ENCODE measurements around the gene ABCB8. TPM values are rescaled to one million over a fixed set of nuclear protein-coding genes. Genes with fewer than 3 reads are reported as not detected.

Gene ABCB8
- total RNA-seq, 2 donors from 2014 or later, result 11.9 to 20.6 TPM

DNA sequence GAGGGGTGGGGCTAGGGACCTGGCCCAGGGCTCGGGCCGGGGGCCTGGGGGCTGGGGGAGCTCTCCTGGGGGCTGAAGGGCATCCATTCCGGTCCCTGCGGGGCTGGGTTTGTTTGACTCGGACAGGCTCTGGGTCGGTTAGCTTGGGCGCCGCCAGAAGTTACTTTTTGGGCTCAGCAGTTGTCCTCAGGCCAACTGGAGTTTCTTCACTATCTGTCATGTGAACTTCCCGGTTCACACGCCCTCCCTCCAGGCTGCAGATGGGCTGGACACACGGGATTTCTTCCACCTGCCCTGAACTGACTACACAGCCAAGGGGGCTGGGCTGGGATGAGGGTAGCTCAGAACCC lies 34.9 kb downstream of the ABCB8 start:
- no peak for DNase-seq (ENCODE audit: low spot score)
- peak overlapping the region; percentile 94 to 97 for H3K27ac ChIP-seq
- H3K27me3 ChIP-seq, result no peaks in the 10 kb centered on the region
- peak overlapping the region in 1 of 2 donors; percentile 26 for H3K4me3 ChIP-seq
- H3K4me1 ChIP-seq, result peaks cover 0 to 50% of the 10 kb centered on the region in 2 donors
- no peak for TF ChIP-seq CTCF (IDR thresholded peaks at IDR 0.05)
- H3K9me3 ChIP-seq, result no peaks in the 10 kb centered on the region
- peaks cover 41% of the 10 kb centered on the region for H3K36me3 ChIP-seq

DNA sequence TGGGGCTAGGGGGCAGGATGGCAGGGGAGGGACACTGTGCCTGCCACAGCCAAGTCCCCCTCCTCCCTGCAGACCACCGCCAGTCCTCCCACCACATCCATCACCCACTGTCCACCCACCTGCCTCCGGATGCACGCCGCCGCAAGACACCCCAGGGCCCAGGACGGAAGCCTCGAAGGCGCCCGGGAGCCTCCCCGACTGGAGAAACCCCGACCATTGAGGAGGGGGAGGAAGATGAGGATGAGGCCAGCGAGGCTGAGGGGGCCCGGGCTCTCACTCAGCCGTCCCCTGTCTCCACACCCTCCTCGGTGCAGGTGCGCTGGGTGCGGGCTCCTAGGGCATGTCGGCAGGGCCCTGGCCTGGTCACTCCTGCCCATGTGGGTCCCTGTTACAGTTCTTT lies 36.2 kb downstream of the ABCB8 start:
- H3K27me3 ChIP-seq, result no peaks in the 10 kb centered on the region
- H3K27ac ChIP-seq, result no peak overlapping the region
- H3K36me3 ChIP-seq, result peaks cover 54% of the 10 kb centered on the region
- no peak overlapping the region for H3K4me3 ChIP-seq
- peaks cover 0 to 40% of the 10 kb centered on the region in 2 donors for H3K4me1 ChIP-seq
- no peak for TF ChIP-seq CTCF (IDR thresholded peaks at IDR 0.05)
- no peak for DNase-seq (ENCODE audit: low spot score)
- no peaks in the 10 kb centered on the region for H3K9me3 ChIP-seq

GRCh38 chr7:151064993-151065392 lies 36.7 kb downstream of the ABCB8 start:
- Histone ChIP-seq H3K4me1 (peaks cover 0 to 39% of the 10 kb centered on the region in 2 donors), H3K9me3 (no peaks in the 10 kb centered on the region), H3K4me3 (no peak overlapping the region), H3K27ac (no peak overlapping the region), H3K36me3 (peaks cover 59% of the 10 kb centered on the region), H3K27me3 (no peaks in the 10 kb centered on the region)
- DNase-seq (ENCODE audit: low spot score), result no peak
- TF ChIP-seq CTCF (IDR thresholded peaks at IDR 0.05), result no peak

DNA sequence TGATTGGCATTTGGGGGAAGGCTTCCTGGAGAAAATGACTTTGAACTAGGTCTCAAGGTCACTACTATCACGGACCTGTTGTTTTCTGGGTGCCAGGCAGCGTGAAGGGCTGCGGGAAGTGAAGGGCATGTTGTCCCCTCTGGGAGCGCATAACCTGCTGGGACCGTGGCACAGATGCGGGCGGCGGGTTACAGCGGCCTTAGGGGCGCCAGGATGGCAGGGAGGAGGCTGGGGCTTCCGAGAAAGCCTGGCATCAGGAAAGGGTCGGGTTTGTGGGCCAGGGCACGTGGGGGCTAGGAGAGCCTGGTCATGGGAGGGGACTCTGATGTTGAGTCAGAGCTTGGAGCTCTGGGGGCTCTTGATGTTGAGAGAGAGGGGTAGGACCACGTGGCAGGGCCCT lies 37.3 kb downstream of the ABCB8 start:
- H3K27me3 ChIP-seq, result no peaks in the 10 kb centered on the region
- H3K4me1 ChIP-seq, result peaks cover 0 to 33% of the 10 kb centered on the region in 2 donors
- no peak for DNase-seq (ENCODE audit: low spot score)
- no peak overlapping the region for H3K4me3 ChIP-seq
- no peaks in the 10 kb centered on the region for H3K9me3 ChIP-seq
- TF ChIP-seq CTCF (IDR thresholded peaks at IDR 0.05), result no peak
- H3K27ac ChIP-seq, result no peak overlapping the region
- H3K36me3 ChIP-seq, result peaks cover 65% of the 10 kb centered on the region

- DNase-seq (ENCODE audit: low spot score), result no peak
- Histone ChIP-seq H3K9me3 (no peaks in the 10 kb centered on the region), H3K36me3 (peaks cover 74% of the 10 kb centered on the region), H3K4me1 (peaks cover 0 to 24% of the 10 kb centered on the region in 2 donors), H3K4me3 (no peak overlapping the region), H3K27ac (no peak overlapping the region), H3K27me3 (no peaks in the 10 kb centered on the region)
- TF ChIP-seq CTCF (IDR thresholded peaks at IDR 0.05), result no peak
These were observed 38.2 kb downstream of the ABCB8 start for GRCh38 chr7:151066273-151066974.
